NCI-H128 (cell line): ENCODE measurements around the gene DTL.

ENCODE experiments used
- DNase-seq: peaks from one replicate; lab custom pipeline; 2025; ENCODE audit not compliant: unreplicated experiment; lab: John Stamatoyannopoulos, UW

The DTL gene

GRCh38 chr1:212035835-212036605, 472 bp downstream of the DTL start:
- no peak for DNase-seq

GRCh38 chr1:212037900-212038299, 2.4 kb downstream of the DTL start:
- no peak for DNase-seq

GRCh38 chr1:212039622-212040021, 4.1 kb downstream of the DTL start:
- no peak for DNase-seq

- no peak for DNase-seq
Measured at GRCh38 chr1:212040629-212041412, 5.3 kb downstream of the DTL start.

GRCh38 chr1:212042436-212042835, 6.9 kb downstream of the DTL start:
- DNase-seq, result no peak

GRCh38 chr1:212044851-212045250, 9.3 kb downstream of the DTL start:
- DNase-seq, result no peak

GRCh38 chr1:212045981-212046380, 10.4 kb downstream of the DTL start:
- no peak for DNase-seq

- no peak for DNase-seq
Measured at GRCh38 chr1:212053993-212054392, 18.4 kb downstream of the DTL start.

- DNase-seq, result no peak
Measured at GRCh38 chr1:212055333-212055732, 19.8 kb downstream of the DTL start.

- DNase-seq, result no peak
Measured at GRCh38 chr1:212060632-212061472, 25.3 kb downstream of the DTL start.

- DNase-seq, result no peak
Measured at GRCh38 chr1:212062832-212063438, 27.4 kb downstream of the DTL start.

GRCh38 chr1:212067787-212068186, 32.2 kb downstream of the DTL start:
- DNase-seq, result no peak

GRCh38 chr1:212070720-212071302, 35.3 kb downstream of the DTL start:
- no peak for DNase-seq

GRCh38 chr1:212072047-212072446, 36.5 kb downstream of the DTL start:
- no peak for DNase-seq

- no peak for DNase-seq
Measured at GRCh38 chr1:212073490-212073889, 37.9 kb downstream of the DTL start.

GRCh38 chr1:212074313-212074712, 38.8 kb downstream of the DTL start:
- no peak for DNase-seq

- DNase-seq, result no peak
Measured at GRCh38 chr1:212074856-212075255, 39.3 kb downstream of the DTL start.

- DNase-seq, result no peak
Measured at GRCh38 chr1:212077028-212077427, 41.5 kb downstream of the DTL start.

- no peak for DNase-seq
Measured at GRCh38 chr1:212078826-212079225, 43.3 kb downstream of the DTL start.

- no peak for DNase-seq
Measured at GRCh38 chr1:212082765-212083406, 47.3 kb downstream of the DTL start.
